NCI-H2107 treated with DMSO at 0.1 percent for 48 hours (cell line): ENCODE data around the gene DNAJC22.
"Not testable (repeated sequence)": the region's sequence is repeated elsewhere in the genome, so short reads cannot be mapped to it uniquely, and the experiment has no call there.

Experiments
- DNase-seq: peaks from one replicate; lab custom pipeline; 2025; ENCODE audit not compliant: unreplicated experiment; lab: John Stamatoyannopoulos, UW

Gene DNAJC22

GRCh38 chr12:49346659-49347310, at the start of gene DNAJC22:
TSS of gene DNAJC22 (plus strand) at chr12:49346888. CDS start at chr12:49348873, 1,985 bp downstream.
- DNase-seq = no peak

GRCh38 chr12:49297695-49298060, 49.0 kb upstream of the DNAJC22 start:
- no peak for DNase-seq

DNA sequence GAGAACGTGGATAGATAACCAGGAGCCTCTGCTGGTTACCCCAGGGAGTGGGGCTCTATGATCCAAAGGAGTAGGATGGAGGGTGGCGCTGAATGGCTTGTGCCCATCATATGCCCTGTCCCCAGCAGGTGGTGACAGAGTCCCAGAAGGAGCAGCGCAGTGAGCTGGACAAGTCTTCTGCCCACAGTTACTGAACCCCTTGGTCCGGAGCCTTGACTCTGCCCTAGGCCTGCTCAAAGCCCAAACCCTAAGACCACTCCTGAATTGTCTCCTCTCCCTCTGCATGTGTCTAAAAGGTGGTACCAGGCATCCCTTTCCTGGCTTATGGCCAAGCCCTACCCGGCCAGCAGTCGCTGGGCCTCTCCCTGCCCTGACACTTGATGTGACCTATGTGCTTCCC, 48.5 kb upstream of the DNAJC22 start:
- no peak for DNase-seq

GRCh38 chr12:49301760-49302159, 44.9 kb upstream of the DNAJC22 start:
- DNase-seq = no peak

- DNase-seq = no peak
Observed at GRCh38 chr12:49304161-49304560, 42.5 kb upstream of the DNAJC22 start.

GRCh38 chr12:49305762-49306510, 40.8 kb upstream of the DNAJC22 start:
- no peak for DNase-seq

- no peak for DNase-seq
Observed at GRCh38 chr12:49309386-49309785, 37.3 kb upstream of the DNAJC22 start.

DNA sequence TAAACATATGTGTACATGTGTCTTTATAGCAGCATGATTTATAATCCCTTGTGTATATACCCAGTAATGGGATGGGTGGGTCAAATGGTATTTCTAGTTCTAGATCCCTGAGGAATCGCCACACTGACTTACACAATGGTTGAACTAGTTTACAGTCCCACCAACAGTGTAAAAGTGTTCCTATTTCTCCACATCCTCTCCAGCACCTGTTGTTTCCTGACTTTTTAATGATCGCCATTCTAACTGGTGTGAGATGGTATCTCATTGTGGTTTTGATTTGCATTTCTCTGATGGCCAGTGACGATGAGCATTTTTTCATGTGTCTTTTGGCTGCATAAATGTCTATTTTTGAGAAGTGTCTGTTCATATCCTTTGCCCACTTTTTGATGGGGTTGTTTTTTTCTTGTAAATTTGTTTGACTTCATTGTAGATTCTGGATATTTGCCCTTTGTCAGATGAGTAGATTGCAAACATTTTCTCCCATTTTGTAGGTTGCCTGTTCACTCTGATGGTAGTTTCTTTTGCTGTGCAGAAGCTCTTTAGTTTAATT, 36.2 kb upstream of the DNAJC22 start:
- not testable (repeated sequence) for DNase-seq

DNA sequence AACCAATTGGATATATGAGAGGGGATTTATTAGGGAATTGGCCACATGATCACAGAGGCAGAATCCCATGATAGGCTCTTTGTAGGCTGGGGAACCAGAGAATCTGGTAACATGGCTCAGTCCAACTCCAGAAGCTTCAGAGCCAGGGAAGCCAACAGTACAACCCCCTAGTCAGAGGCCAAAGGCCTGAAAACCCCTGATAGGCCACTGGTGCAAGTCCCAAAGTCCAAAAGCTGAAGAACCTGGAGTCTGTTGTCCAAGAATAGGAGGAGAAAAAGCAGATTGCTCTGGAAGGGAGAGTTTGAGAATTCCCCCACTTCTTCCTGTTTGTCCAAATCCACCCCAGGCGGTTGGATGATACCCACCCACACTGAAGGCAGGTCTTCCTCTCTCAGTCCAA, 31.9 kb upstream of the DNAJC22 start:
- no peak for DNase-seq

DNA sequence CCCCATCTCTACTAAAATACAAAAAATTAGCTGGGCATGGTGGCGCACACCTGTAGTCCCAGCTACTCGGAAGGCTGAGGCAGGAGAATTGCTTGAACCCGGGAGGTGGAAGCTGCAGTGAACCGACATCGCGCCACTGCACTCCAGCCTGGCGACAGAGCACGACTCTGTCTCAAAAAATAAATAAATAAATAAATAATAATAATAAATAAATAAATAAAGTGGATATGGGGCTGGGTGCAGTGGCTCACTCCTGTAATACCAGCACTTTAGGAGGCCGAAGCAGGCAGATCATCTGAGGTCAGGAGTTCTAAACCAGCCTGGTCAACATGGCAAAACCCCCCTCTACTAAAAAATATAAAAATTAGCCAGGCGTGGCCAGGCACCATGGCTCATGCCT, 29.6 kb upstream of the DNAJC22 start:
- not testable (repeated sequence) for DNase-seq

DNA sequence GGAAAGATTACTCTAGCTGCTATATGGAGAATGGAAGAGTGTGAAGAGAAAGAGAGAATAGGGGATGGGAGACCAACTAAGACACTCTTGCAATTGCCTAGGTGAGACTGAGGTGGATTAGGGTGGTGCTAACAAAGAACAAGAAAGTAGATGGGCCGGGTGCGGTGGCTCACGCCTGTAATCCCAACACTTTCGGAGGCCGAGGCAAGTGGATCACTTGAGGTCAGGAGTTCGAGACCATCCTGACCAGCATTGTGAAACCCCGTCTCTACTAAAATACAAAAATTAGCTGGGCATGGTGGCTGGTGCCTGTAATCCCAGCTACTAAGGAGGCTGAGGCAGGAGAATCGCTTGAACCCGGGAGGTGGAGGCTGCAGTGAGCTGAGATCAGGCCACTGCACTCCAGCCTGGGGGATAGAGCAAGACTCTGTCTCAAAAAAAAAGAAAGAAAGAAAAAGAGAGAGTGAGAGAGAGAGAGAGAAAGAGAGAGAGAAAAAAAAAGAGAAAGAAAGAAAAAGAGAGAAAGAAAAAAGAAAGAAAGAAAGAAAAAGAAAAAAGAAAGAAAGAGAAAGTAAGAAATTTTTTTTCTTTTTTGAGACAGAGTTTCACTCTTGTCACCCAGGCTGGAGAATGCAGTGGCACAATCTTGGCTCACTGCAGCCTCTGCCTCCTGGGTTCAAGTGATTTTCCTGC, 26.1 kb upstream of the DNAJC22 start:
- DNase-seq = not testable (repeated sequence)

DNA sequence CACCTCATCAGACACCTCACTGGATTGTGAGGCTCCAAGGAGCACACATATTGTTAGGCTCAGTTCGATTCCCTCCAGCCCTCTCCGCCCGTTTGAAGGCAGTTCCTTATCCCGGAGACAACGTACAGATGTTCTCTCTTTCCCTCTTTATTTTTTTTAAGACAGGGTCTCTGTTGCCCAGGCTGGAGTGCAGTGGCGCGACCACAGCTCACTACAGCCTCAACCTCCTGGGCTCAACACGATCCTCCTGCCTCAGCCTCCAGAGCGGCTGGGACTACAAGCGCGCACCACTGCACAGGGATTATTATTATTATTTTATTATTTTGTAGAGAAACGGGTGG, 24.4 kb upstream of the DNAJC22 start:
- no peak for DNase-seq

GRCh38 chr12:49322708-49323523, 23.8 kb upstream of the DNAJC22 start, which contains the start of gene TROAP:
TSS of gene TROAP (plus strand) at chr12:49323255. CDS start at chr12:49323609, 354 bp downstream.
- DNase-seq = peak; percentile 94

DNA sequence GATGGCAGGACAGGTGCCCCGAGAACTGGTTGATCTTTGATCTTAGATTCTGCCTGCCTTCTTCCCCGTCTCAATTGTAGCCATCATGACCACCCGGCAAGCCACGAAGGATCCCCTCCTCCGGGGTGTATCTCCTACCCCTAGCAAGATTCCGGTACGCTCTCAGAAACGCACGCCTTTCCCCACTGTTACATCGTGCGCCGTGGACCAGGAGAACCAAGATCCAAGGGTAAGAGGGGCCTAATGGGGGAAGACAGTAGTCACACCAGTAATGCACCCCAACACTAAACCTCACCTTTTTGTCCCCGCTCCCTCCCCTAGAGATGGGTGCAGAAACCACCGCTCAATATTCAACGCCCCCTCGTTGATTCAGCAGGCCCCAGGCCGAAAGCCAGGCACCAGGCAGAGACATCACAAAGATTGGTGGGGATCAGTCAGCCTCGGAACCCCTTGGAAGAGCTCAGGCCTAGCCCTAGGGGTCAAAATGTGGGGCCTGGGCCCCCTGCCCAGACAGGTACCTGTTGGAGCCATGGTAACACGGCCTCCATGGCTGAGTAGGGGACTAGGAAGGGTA, 23.1 kb upstream of the DNAJC22 start:
- no peak for DNase-seq

GRCh38 chr12:49325606-49326005, 21.1 kb upstream of the DNAJC22 start:
- DNase-seq = no peak

GRCh38 chr12:49327368-49327767, 19.3 kb upstream of the DNAJC22 start:
- DNase-seq = no peak

DNA sequence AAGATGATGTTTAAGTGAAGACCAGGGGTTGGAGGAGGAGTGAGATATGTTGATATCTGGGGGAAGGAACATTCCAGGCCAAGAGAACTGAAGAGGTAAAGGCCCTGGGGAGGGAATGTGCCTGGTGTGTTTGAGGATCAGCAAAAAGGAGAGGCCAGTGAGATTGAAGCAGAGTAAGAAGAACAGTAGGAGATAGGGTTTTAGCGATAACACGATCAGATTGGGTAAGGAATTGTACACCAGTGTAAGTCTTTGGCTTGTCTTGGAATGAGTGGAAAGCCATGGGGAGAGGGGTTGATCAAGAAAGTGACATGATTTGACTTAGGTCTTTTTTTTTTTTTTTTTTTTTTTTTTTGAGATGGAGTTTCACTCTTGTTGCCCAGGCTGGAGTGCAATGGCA, 18.8 kb upstream of the DNAJC22 start:
- DNase-seq = no peak

GRCh38 chr12:49328816-49329215, 17.9 kb upstream of the DNAJC22 start:
- no peak for DNase-seq

GRCh38 chr12:49330032-49330619, 16.6 kb upstream of the DNAJC22 start:
- DNase-seq = no peak
